Measurements from ENCODE around the gene STARD5. TPM values are rescaled to one million over a fixed set of nuclear protein-coding genes. Genes with fewer than 3 reads are reported as not detected.

STARD5 gene
- total and polyA plus RNA-seq, 2 of the 8 experiments (the other 6 are each of a cell fraction or from before 2014, with no cell fraction given), result 5.5 to 10.4 TPM

DNA sequence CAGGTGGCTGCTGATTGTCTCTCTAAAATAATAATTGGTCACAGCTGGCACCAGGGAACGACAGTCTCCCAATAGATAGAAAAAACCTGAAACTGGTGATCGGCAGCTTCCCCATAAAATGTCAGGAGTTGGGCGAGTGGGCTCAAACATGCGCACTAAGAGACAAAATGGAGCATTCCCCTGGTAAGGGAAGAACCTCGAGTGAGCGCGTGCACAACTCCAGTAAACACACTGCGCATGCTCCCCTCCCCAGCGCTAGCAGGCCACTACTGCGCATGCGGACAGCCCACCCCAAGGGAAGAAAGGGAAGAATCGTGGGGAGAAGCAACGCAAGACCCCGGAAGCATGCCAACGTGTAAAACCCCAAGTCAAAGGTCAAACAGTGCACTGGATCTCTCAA lies 7.7 kb upstream of the STARD5 start:
- FAIRE-seq (no peak), DNase-seq (ENCODE audit: low read depth in 1 of 2, low spot score in 2 of 2) (no peak)
- Histone ChIP-seq H2BK12ac (ENCODE audit: low read depth, low read length) (no peak overlapping the region), H3K79me2 (ENCODE audit: control insufficient read depth in 1 of 2, insufficient read depth in 2 of 2, low read length in 2 of 2) (no peaks in the 10 kb centered on the region), H2BK15ac (ENCODE audit: low read length) (no peak overlapping the region), H2BK20ac (ENCODE audit: low read length) (no peak overlapping the region), H3K27ac (ENCODE audit: low read depth, low read length) (no peak overlapping the region), H2AFZ (ENCODE audit: low read length) (no peak overlapping the region), H3K4me1 (replicated peaks in 1 of 4; ENCODE audit: control insufficient read depth in 3 of 4, insufficient read depth in 4 of 4, low read length in 3 of 4) (peaks cover 0 to 2% (median 0%) of the 10 kb centered on the region in 4 experiments; a peak in 1 of 7 replicates), H3K27me3 (replicated peaks in 1 of 4; ENCODE audit: control insufficient read depth in 3 of 4, extremely low read depth in 1 of 4, insufficient read depth in 3 of 4, low read length in 3 of 4) (no peaks in the 10 kb centered on the region), H3K79me1 (ENCODE audit: low read depth, low read length) (no peaks in the 10 kb centered on the region), H4K20me1 (replicated peaks in 1 of 2; ENCODE audit: control insufficient read depth in 1 of 2, insufficient read depth in 2 of 2, low read length in 2 of 2) (no peaks in the 10 kb centered on the region), H4K8ac (ENCODE audit: extremely low read depth, insufficient read depth, low read length) (no peak overlapping the region), H2AK5ac (ENCODE audit: low read depth, low read length) (no peak overlapping the region), H3K9me3 (ENCODE audit: insufficient read depth in 2 of 2, low read depth in 1 of 2, low read length in 1 of 2) (no peaks in the 10 kb centered on the region), H3K4me3 (ENCODE audit: extremely low read depth in 1 of 4, insufficient read depth in 2 of 4, low read depth in 3 of 4, low read length in 4 of 4) (no peak overlapping the region), H3K23ac (ENCODE audit: insufficient read length) (no peak overlapping the region), H4K5ac (ENCODE audit: insufficient read length, low read depth, low read length) (no peak overlapping the region), H3K18ac (ENCODE audit: extremely low read depth, low read length) (no peak overlapping the region), H3K23me2 (ENCODE audit: low read depth, low read length) (no peaks in the 10 kb centered on the region), H3K9ac (replicated peaks in 1 of 4; ENCODE audit: extremely low read depth in 1 of 4, low read depth in 3 of 4, low read length in 3 of 4) (no peak overlapping the region), H3K36me3 (ENCODE audit: control insufficient read depth in 2 of 4, insufficient read depth in 4 of 4, low read length in 3 of 4) (no peaks in the 10 kb centered on the region), H2BK120ac (replicated peaks; ENCODE audit: low read depth, low read length) (no peak overlapping the region), H3K56ac (replicated peaks; ENCODE audit: insufficient read length, low read depth, low read length) (no peak overlapping the region), H2BK5ac (ENCODE audit: low read depth, low read length) (no peak overlapping the region), H3K4ac (replicated peaks; ENCODE audit: insufficient read length, low read depth, low read length) (no peak overlapping the region), H4K91ac (replicated peaks; ENCODE audit: insufficient read length, low read length) (no peak overlapping the region), H3K4me2 (ENCODE audit: insufficient read depth in 1 of 2, low read depth in 2 of 2, low read length in 2 of 2) (no peak overlapping the region), H3K14ac (ENCODE audit: insufficient read length) (no peak overlapping the region)
- ChIA-PET POLR2A (ENCODE audit: partially characterized antibody) (no interaction called here), CTCF (ENCODE audit: partially characterized antibody) (interaction anchor here (0.6 to 2.3 kb wide), 3 partner anchors 25 to 64 kb away, joined by 3 to 9 read pairs (median 5); no protein-coding TSS in a partner anchor)
- WGBS, 2 experiments (ENCODE audit: extremely low coverage in 1 of 2, insufficient coverage in 1 of 2, insufficient read length in 1 of 2, insufficient replicate concordance in 2 of 2, low coverage in 1 of 2, low lambda C conversion rate in 2 of 2, missing lambda C conversion rate in 1 of 2), result 86% methylated on average over 13 of the region's 15 CpGs; no CpG with 5 or more reads in 1 of the 2 experiments
- no peak for TF ChIP-seq TBP (IDR thresholded peaks at IDR 0.05; ENCODE audit: low read depth, low read length)
- TF ChIP-seq EGR1 (IDR thresholded peaks at IDR 0.05; ENCODE audit: borderline replicate concordance, low read depth, low read length), result no peak
- TF ChIP-seq TCF12 (IDR thresholded peaks at IDR 0.05; ENCODE audit: low read depth, low read length), result no peak
- TF ChIP-seq ATF3 (IDR thresholded peaks at IDR 0.05; ENCODE audit: insufficient read depth, low read depth, low read length), result no peak
- no peak for TF ChIP-seq TAF7 (optimal IDR thresholded peaks at IDR 0.05; ENCODE audit: borderline replicate concordance, low read depth, low read length)
- TF ChIP-seq KDM1A (IDR thresholded peaks at IDR 0.05; ENCODE audit: borderline replicate concordance, low read length), result no peak
- no peak for TF ChIP-seq CBX5 (IDR thresholded peaks at IDR 0.05; ENCODE audit: low read depth, low read length)
- no peak for TF ChIP-seq CHD2 (IDR thresholded peaks at IDR 0.05; ENCODE audit: low read length)
- TF ChIP-seq SIRT6 (IDR thresholded peaks at IDR 0.05; ENCODE audit: low read length), result no peak
- no peak for TF ChIP-seq BACH1 (IDR thresholded peaks at IDR 0.05; ENCODE audit: low read length)
- TF ChIP-seq RNF2 (IDR thresholded peaks at IDR 0.05; ENCODE audit: borderline replicate concordance, low read depth, low read length, missing control alignments, poor library complexity, severe bottlenecking), result no peak
- no peak for TF ChIP-seq HDAC6 (IDR thresholded peaks at IDR 0.05; ENCODE audit: low read depth, low read length)
- TF ChIP-seq POLR2AphosphoS5 (IDR thresholded peaks at IDR 0.05; ENCODE audit: low read depth, low read length), result no peak
- TF ChIP-seq E2F6 (IDR thresholded peaks at IDR 0.05), result no peak

All from H1 (cell line).